NB4 (cell line): ENCODE results near the gene ELAVL1.

Source experiments
- DNase-seq: peaks from one replicate; pipeline ENCODE4 v3.0.0; 2010; ENCODE audit warnings: low read depth
- H3K4me3 ChIP-seq: one replicate; pipeline ENCODE4 v1.5.1; 2011; ENCODE audit warnings: mild to moderate bottlenecking, low read depth, low read length, moderate library complexity
- CTCF ChIP-seq: IDR thresholded peaks from one replicate; pipeline ENCODE4 v1.5.1; 2012; ENCODE audit warnings: low read depth, low read length
- MAX ChIP-seq: IDR thresholded peaks from 2 replicates; pipeline ENCODE4 v1.6.1; 2011; ENCODE audit warnings: low read depth, low read length
- MYC ChIP-seq: IDR thresholded peaks from 2 replicates; pipeline ENCODE4 v1.6.1; 2011; ENCODE audit warnings: low read depth, low read length
- POLR2A ChIP-seq: IDR thresholded peaks from 2 replicates; pipeline ENCODE4 v1.6.1; 2011; ENCODE audit warnings: mild to moderate bottlenecking; ENCODE audit not compliant: insufficient read length; ENCODE audit errors: extremely low read depth

Gene ELAVL1

DNA sequence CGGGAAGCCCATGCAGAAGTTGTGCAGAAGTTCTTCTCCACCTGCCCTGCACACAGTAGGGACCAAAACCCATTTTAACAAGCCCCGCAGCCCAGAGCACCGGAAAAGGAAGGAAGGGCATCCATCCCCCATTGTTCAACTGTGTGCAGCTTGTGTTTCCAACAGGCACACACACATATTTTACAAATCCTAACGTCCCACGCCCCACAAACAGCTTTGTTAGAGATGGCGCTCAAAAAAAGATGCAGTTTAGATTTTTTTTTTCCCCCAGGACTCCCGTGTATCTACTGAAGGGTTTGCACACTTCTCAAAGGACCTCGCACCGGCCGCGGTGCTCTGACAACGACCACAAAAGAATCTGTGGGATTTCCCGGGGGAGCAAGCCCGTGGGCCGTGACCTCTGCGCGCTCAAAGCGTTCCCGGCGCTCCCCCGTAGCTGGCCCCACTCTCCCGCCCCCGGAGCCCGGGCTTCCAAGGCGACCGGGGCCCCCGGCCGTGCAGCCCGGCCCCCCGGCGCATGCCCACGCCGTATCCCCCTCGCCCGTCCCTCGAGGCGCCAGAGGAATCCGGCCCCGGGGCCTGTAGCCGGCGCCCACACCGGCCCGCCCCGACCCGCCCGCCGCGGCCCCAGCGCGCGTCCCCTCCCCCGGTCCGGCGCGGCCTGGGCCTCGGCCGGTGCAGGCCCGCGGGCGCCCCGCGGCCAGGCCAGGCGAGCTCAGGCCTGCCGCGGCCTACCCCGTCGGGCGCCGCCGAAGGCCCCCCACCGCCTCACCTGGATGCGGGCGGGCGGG is 523 bp downstream of the ELAVL1 start:
- peak; percentile 58 for DNase-seq
- H3K4me3 ChIP-seq: peak overlapping the region; percentile 84
- TF ChIP-seq POLR2A: peak; percentile 7
- TF ChIP-seq CTCF: no peak
- peak; percentile 55 for TF ChIP-seq MAX
- TF ChIP-seq MYC: no peak; the same call in 1 of the 2 replicates

DNA sequence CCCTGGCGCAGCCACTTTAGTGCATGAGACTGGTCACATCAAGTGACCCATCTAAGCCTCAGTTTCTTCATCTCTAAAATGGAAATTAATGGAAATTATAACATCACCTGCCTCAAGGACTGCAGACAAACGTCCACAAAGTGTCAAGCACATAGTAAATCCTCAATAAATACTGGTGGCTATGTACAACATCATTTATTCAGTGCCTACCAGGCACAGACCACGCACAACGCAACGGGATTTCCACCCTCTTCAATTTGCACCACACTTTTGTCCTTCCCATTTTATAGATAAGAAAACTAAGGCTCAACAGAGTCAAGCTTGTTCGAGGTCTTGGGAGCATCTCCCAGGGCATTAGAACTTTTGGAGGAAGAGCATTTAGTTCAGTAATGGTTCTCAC is 1.4 kb downstream of the ELAVL1 start:
- peak overlapping the region; percentile 84 for H3K4me3 ChIP-seq
- TF ChIP-seq POLR2A (no peak), CTCF (no peak), MAX (no peak), MYC (no peak)

DNA sequence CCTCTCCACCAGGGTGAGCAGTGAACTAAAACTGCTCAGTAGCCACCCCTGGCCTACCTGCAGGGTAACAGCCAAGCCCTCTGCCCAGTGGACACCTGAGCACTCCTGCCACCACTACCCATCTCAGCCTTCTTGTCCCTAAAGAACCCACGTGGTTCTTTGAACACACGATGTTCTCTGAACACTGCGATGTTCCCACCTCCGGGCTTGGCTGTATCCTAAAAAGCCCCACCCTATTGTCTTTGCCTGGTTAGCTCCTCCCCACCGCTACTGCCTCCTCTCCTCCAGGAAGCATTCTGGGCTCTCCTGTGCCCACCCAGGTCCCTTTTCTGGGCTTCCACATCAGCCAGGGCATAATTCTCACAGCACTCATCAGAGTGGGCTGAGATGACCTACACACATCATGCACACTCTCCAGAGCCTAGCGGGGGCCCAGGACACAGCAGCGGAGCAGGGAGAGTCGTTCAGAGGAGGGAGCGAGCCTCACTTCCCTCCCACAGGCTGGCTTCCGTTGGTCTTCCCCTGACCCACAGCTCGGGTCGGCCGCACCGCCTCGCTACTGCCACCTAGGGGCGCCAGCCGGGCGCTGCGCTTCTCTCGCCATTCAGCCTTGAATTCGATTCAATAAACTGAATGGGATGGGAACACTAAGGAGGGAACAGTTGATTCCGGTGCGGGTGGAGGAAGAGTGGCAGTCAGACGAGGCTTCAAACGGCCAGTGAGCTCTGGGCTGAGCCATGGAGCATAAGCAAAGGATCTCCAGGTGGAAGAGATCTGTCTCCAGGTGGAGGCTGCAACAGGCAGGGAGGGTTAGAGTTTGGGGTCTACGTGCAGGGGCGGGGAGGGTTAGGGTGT is 3.2 kb downstream of the ELAVL1 start:
- peak overlapping the region; percentile 65 for H3K4me3 ChIP-seq
- DNase-seq: peak; percentile 94

More for the DNA sequence above, 1.4 kb downstream of the ELAVL1 start:
- DNase-seq: no peak

GRCh38 chr19:8001651-8001994 is 3.8 kb downstream of the ELAVL1 start:
- H3K4me3 ChIP-seq: peak overlapping the region; percentile 65
- TF ChIP-seq MAX (no peak), MYC (no peak), CTCF (no peak), POLR2A (no peak)
- DNase-seq: no peak

More for the DNA sequence above, 3.2 kb downstream of the ELAVL1 start:
- TF ChIP-seq MYC: peak; percentile 65
- TF ChIP-seq POLR2A: no peak
- peak; percentile 70 for TF ChIP-seq MAX
- TF ChIP-seq CTCF: peak; percentile 98

DNA sequence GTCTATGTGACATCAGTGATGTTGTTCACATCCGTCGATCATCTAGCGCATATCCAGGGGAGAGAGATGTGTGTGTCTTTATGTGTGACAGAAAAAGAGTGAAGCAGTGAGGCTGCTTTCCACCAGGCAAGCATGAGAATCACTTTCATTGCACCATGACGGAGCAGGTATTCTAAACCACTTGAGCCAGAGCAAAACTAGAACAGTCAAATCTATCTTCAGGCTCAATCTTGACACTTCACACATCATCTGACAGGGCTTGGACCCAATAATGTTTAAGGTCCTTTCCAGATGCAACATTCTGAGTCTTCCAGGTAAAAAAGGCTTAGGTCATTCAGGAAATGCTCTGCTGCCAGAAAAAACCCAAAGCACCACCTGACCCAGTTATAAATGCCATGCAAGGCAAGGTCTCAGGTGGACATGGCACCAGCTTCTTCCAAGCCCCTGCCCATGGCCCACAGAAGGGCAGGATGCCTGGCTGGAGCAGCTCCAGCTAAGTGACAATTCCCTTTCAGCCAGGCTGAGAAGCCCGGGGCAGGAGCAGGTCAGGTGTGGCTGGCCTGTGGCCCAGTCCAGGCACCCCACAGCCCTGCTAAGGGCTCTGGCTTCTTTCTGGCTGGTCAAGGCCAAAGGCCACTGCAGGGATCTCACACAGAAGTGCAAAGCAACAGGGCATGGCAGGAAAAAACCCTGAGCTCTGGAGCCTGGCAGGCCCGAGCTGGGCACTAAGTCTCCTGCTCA is 5.0 kb downstream of the ELAVL1 start:
- no peak overlapping the region for H3K4me3 ChIP-seq
- no peak for TF ChIP-seq CTCF
- TF ChIP-seq MAX: no peak
- TF ChIP-seq POLR2A: no peak
- TF ChIP-seq MYC: no peak
- DNase-seq: no peak
